Measurements from ENCODE around the gene DNAH14. TPM values are rescaled to one million over a fixed set of nuclear protein-coding genes. Genes with fewer than 3 reads are reported as not detected.

DNAH14 gene
- total and polyA plus RNA-seq, 2 of the 8 experiments (the other 6 are each of a cell fraction or from before 2014, with no cell fraction given), result 8.4 to 40.7 TPM

DNA sequence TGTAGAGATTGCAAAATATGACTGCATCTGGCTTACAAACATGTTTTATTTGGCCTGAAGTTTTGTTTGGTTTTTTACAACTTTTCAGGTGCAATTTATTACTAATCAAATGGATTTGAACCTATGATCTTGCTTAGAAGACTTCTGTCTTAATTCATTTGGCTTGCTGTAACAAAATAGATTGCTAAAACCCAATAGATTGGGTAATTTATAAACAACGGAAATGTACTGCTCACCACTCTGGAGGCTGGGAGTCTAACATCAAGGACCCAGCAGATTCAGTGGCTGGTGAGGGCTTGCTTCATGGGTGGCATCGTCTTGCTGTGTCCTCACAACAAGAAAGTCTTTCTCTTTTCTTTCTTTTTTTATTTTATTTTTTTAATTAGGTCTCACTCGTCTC lies 425.4 kb downstream of the DNAH14 start:
- no peak overlapping the region for H3K23ac ChIP-seq (ENCODE audit: insufficient read length)
- H4K8ac ChIP-seq (ENCODE audit: extremely low read depth, insufficient read depth, low read length), result no peak overlapping the region
- H3K79me2 ChIP-seq (ENCODE audit: control insufficient read depth in 1 of 2, insufficient read depth in 2 of 2, low read length in 2 of 2), result no peaks in the 10 kb centered on the region
- H3K27me3 ChIP-seq (replicated peaks in 1 of 4; ENCODE audit: control insufficient read depth in 3 of 4, extremely low read depth in 1 of 4, insufficient read depth in 3 of 4, low read length in 3 of 4), result no peaks in the 10 kb centered on the region
- no peak overlapping the region for H3K4ac ChIP-seq (replicated peaks; ENCODE audit: insufficient read length, low read depth, low read length)
- no peak overlapping the region for H2BK120ac ChIP-seq (replicated peaks; ENCODE audit: low read depth, low read length)
- no peak overlapping the region for H3K27ac ChIP-seq (ENCODE audit: low read depth, low read length)
- DNase-seq (ENCODE audit: low read depth in 1 of 2, low spot score in 2 of 2) (no peak), FAIRE-seq (no peak)
- no peak overlapping the region for H2BK20ac ChIP-seq (ENCODE audit: low read length)
- H3K4me3 ChIP-seq (ENCODE audit: extremely low read depth in 1 of 4, insufficient read depth in 2 of 4, low read depth in 3 of 4, low read length in 4 of 4), result no peak overlapping the region
- POLR2A ChIA-PET (ENCODE audit: partially characterized antibody), result no interaction called here
- H3K56ac ChIP-seq (replicated peaks; ENCODE audit: insufficient read length, low read depth, low read length), result no peak overlapping the region
- H2BK12ac ChIP-seq (ENCODE audit: low read depth, low read length), result no peak overlapping the region
- H3K36me3 ChIP-seq (ENCODE audit: control insufficient read depth in 2 of 4, insufficient read depth in 4 of 4, low read length in 3 of 4), result no peaks in the 10 kb centered on the region
- no peaks in the 10 kb centered on the region for H3K4me1 ChIP-seq (replicated peaks in 1 of 4; ENCODE audit: control insufficient read depth in 3 of 4, insufficient read depth in 4 of 4, low read length in 3 of 4)
- H4K91ac ChIP-seq (replicated peaks; ENCODE audit: insufficient read length, low read length), result no peak overlapping the region
- H3K18ac ChIP-seq (ENCODE audit: extremely low read depth, low read length), result no peak overlapping the region
- H3K14ac ChIP-seq (ENCODE audit: insufficient read length), result no peak overlapping the region
- no peak overlapping the region for H2AFZ ChIP-seq (ENCODE audit: low read length)
- no peak overlapping the region for H2BK15ac ChIP-seq (ENCODE audit: low read length)
- TF ChIP-seq GTF2F1 (IDR thresholded peaks at IDR 0.05; ENCODE audit: borderline replicate concordance, low read depth, low read length) (no peak), ATF3 (IDR thresholded peaks at IDR 0.05; ENCODE audit: insufficient read depth, low read depth, low read length) (no peak), RNF2 (IDR thresholded peaks at IDR 0.05; ENCODE audit: borderline replicate concordance, low read depth, low read length, missing control alignments, poor library complexity, severe bottlenecking) (no peak), BRCA1 (IDR thresholded peaks at IDR 0.05; ENCODE audit: low read depth, low read length) (no peak), KDM1A (IDR thresholded peaks at IDR 0.05; ENCODE audit: borderline replicate concordance, low read length) (no peak), NRF1 (IDR thresholded peaks at IDR 0.05; ENCODE audit: low read depth, low read length) (no peak)
- CTCF ChIA-PET (ENCODE audit: partially characterized antibody), result no interaction called here
- no peak overlapping the region for H2BK5ac ChIP-seq (ENCODE audit: low read depth, low read length)
- H2AK5ac ChIP-seq (ENCODE audit: low read depth, low read length), result no peak overlapping the region
- 87% methylated on average over 3 of the region's 3 CpGs; no CpG with 5 or more reads in 1 of the 2 experiments for WGBS, 2 experiments (ENCODE audit: extremely low coverage in 1 of 2, insufficient coverage in 1 of 2, insufficient read length in 1 of 2, insufficient replicate concordance in 2 of 2, low coverage in 1 of 2, low lambda C conversion rate in 2 of 2, missing lambda C conversion rate in 1 of 2)
- no peaks in the 10 kb centered on the region for H3K79me1 ChIP-seq (ENCODE audit: low read depth, low read length)
- H3K9me3 ChIP-seq (ENCODE audit: insufficient read depth in 2 of 2, low read depth in 1 of 2, low read length in 1 of 2), result no peaks in the 10 kb centered on the region
- H3K9ac ChIP-seq (replicated peaks in 1 of 4; ENCODE audit: extremely low read depth in 1 of 4, low read depth in 3 of 4, low read length in 3 of 4), result no peak overlapping the region
- H3K23me2 ChIP-seq (ENCODE audit: low read depth, low read length), result no peaks in the 10 kb centered on the region
- H3K4me2 ChIP-seq (ENCODE audit: insufficient read depth in 1 of 2, low read depth in 2 of 2, low read length in 2 of 2), result no peak overlapping the region
- no peaks in the 10 kb centered on the region for H4K20me1 ChIP-seq (replicated peaks in 1 of 2; ENCODE audit: control insufficient read depth in 1 of 2, insufficient read depth in 2 of 2, low read length in 2 of 2)
- H4K5ac ChIP-seq (ENCODE audit: insufficient read length, low read depth, low read length), result no peak overlapping the region

Measured in H1 (cell line).